ENCODE measurements around the gene FES. TPM values are rescaled to one million over a fixed set of nuclear protein-coding genes. Genes with fewer than 3 reads are reported as not detected.
"Not testable (repeated sequence)": the region's sequence is repeated elsewhere in the genome, so short reads cannot be mapped to it uniquely, and the experiment has no call there.

The FES gene
- total RNA-seq, 1 experiment from 2014 or later: 0.64 TPM

GRCh38 chr15:90902840-90903732, 18.8 kb downstream of the FES start, which contains the start of gene MAN2A2:
MAN2A2 (plus strand) TSS chr15:90903302; CDS start chr15:90904208, 906 bp downstream.
- DNase-seq (ENCODE audit: low spot score): peak; percentile 78
- in situ Hi-C loops (cut with HindIII; ENCODE audit: low sequenced_read_pairs): no loop called here

GRCh38 chr15:90903733-90904536, 19.6 kb downstream of the FES start:
- in situ Hi-C loops (cut with HindIII; ENCODE audit: low sequenced_read_pairs): no loop called here
- peak; percentile 64 for DNase-seq (ENCODE audit: low spot score)

- DNase-seq (ENCODE audit: low spot score): no peak
- in situ Hi-C loops (cut with HindIII; ENCODE audit: low sequenced_read_pairs): no loop called here
These were observed 20.4 kb downstream of the FES start for GRCh38 chr15:90904746-90905145.

GRCh38 chr15:90905306-90906180, 21.2 kb downstream of the FES start:
- no peak for DNase-seq (ENCODE audit: low spot score)
- in situ Hi-C loops (cut with HindIII; ENCODE audit: low sequenced_read_pairs): no loop called here

- no peak for DNase-seq (ENCODE audit: low spot score)
- in situ Hi-C loops (cut with HindIII; ENCODE audit: low sequenced_read_pairs): no loop called here
These were observed 22.0 kb downstream of the FES start for GRCh38 chr15:90906181-90906849.

GRCh38 chr15:90907051-90907660, 22.9 kb downstream of the FES start:
- in situ Hi-C loops (cut with HindIII; ENCODE audit: low sequenced_read_pairs): no loop called here
- DNase-seq (ENCODE audit: low spot score): no peak

- in situ Hi-C loops (cut with HindIII; ENCODE audit: low sequenced_read_pairs): no loop called here
- no peak for DNase-seq (ENCODE audit: low spot score)
These were observed 23.7 kb downstream of the FES start for GRCh38 chr15:90907838-90908507.

GRCh38 chr15:90909449-90909848, 25.1 kb downstream of the FES start:
- DNase-seq (ENCODE audit: low spot score); in situ Hi-C loops (cut with HindIII; ENCODE audit: low sequenced_read_pairs): not testable (repeated sequence)

- in situ Hi-C loops (cut with HindIII; ENCODE audit: low sequenced_read_pairs): no loop called here
These were observed 25.7 kb downstream of the FES start for GRCh38 chr15:90909976-90910375.

GRCh38 chr15:90910441-90911301, 26.4 kb downstream of the FES start:
- no peak for DNase-seq (ENCODE audit: low spot score)
- in situ Hi-C loops (cut with HindIII; ENCODE audit: low sequenced_read_pairs): no loop called here

More at GRCh38 chr15:90909976-90910375, 25.7 kb downstream of the FES start:
- DNase-seq (ENCODE audit: low spot score): no peak

GRCh38 chr15:90911302-90911623, 27.0 kb downstream of the FES start:
- in situ Hi-C loops (cut with HindIII; ENCODE audit: low sequenced_read_pairs): no loop called here
- no peak for DNase-seq (ENCODE audit: low spot score)

- in situ Hi-C loops (cut with HindIII; ENCODE audit: low sequenced_read_pairs): no loop called here
These were observed 27.8 kb downstream of the FES start for GRCh38 chr15:90911906-90912769.

GRCh38 chr15:90912770-90913075, 28.4 kb downstream of the FES start:
- in situ Hi-C loops (cut with HindIII; ENCODE audit: low sequenced_read_pairs): no loop called here
- DNase-seq (ENCODE audit: low spot score): no peak

More at GRCh38 chr15:90911906-90912769, 27.8 kb downstream of the FES start:
- DNase-seq (ENCODE audit: low spot score): no peak

GRCh38 chr15:90913398-90913944, 29.2 kb downstream of the FES start:
- no peak for DNase-seq (ENCODE audit: low spot score)
- in situ Hi-C loops (cut with HindIII; ENCODE audit: low sequenced_read_pairs): no loop called here

GRCh38 chr15:90914305-90915080, 30.2 kb downstream of the FES start:
- in situ Hi-C loops (cut with HindIII; ENCODE audit: low sequenced_read_pairs): no loop called here
- no peak for DNase-seq (ENCODE audit: low spot score)
